Measurements from ENCODE around the gene OPN4. TPM values are rescaled to one million over a fixed set of nuclear protein-coding genes. Genes with fewer than 3 reads are reported as not detected.
A peak's percentile ranks its signal among the peaks of the same experiment; 100 is the strongest.

The OPN4 gene
- total and polyA plus RNA-seq, 2 of the 8 experiments (the other 6 are each of a cell fraction or from before 2014, with no cell fraction given): not detected

DNA sequence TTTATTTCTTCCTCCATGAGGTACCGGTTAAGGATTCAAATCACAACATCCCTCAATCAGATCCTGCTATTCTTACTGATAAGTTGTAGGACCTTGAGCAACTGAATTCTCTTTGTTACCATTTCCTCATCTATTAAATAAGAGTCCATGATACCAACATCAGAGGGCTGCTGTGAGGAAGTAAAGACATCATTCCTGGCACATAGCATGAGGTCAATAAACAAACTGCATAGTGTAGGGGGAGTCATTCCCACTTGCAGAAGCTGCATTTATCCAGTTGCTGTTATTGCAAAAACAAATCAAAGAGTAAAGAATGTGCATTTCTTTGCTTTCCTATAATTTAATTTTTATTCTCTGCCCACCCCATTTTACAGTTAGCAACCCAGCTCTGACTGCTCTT is 50.8 kb downstream of the OPN4 start:
- Histone ChIP-seq H4K8ac (ENCODE audit: extremely low read depth, insufficient read depth, low read length) (no peak overlapping the region), H3K4me2 (ENCODE audit: insufficient read depth in 1 of 2, low read depth in 2 of 2, low read length in 2 of 2) (no peak overlapping the region), H3K4ac (replicated peaks; ENCODE audit: insufficient read length, low read depth, low read length) (no peak overlapping the region), H2AK5ac (ENCODE audit: low read depth, low read length) (no peak overlapping the region), H3K36me3 (ENCODE audit: control insufficient read depth in 2 of 4, insufficient read depth in 4 of 4, low read length in 3 of 4) (no peaks in the 10 kb centered on the region), H3K23ac (ENCODE audit: insufficient read length) (no peak overlapping the region), H4K91ac (replicated peaks; ENCODE audit: insufficient read length, low read length) (no peak overlapping the region), H2AFZ (ENCODE audit: low read length) (no peak overlapping the region), H3K27me3 (replicated peaks in 1 of 4; ENCODE audit: control insufficient read depth in 3 of 4, extremely low read depth in 1 of 4, insufficient read depth in 3 of 4, low read length in 3 of 4) (no peaks in the 10 kb centered on the region), H2BK15ac (ENCODE audit: low read length) (no peak overlapping the region), H3K9ac (replicated peaks in 1 of 4; ENCODE audit: extremely low read depth in 1 of 4, low read depth in 3 of 4, low read length in 3 of 4) (no peak overlapping the region), H3K14ac (ENCODE audit: insufficient read length) (no peak overlapping the region), H2BK12ac (ENCODE audit: low read depth, low read length) (no peak overlapping the region), H3K9me3 (ENCODE audit: insufficient read depth in 2 of 2, low read depth in 1 of 2, low read length in 1 of 2) (no peaks in the 10 kb centered on the region), H3K23me2 (ENCODE audit: low read depth, low read length) (no peaks in the 10 kb centered on the region; the same call in 1 of the 2 replicates), H3K4me3 (ENCODE audit: extremely low read depth in 1 of 4, insufficient read depth in 2 of 4, low read depth in 3 of 4, low read length in 4 of 4) (no peak overlapping the region), H2BK5ac (ENCODE audit: low read depth, low read length) (no peak overlapping the region), H3K79me1 (ENCODE audit: low read depth, low read length) (no peaks in the 10 kb centered on the region), H4K5ac (ENCODE audit: insufficient read length, low read depth, low read length) (no peak overlapping the region), H3K4me1 (replicated peaks in 1 of 4; ENCODE audit: control insufficient read depth in 3 of 4, insufficient read depth in 4 of 4, low read length in 3 of 4) (peaks cover 0 to 10% (median 5%) of the 10 kb centered on the region in 4 experiments; a peak in 5 of 7 replicates), H2BK120ac (replicated peaks; ENCODE audit: low read depth, low read length) (no peak overlapping the region), H3K56ac (replicated peaks; ENCODE audit: insufficient read length, low read depth, low read length) (no peak overlapping the region), H4K20me1 (replicated peaks in 1 of 2; ENCODE audit: control insufficient read depth in 1 of 2, insufficient read depth in 2 of 2, low read length in 2 of 2) (no peaks in the 10 kb centered on the region), H3K18ac (ENCODE audit: extremely low read depth, low read length) (no peak overlapping the region), H3K79me2 (ENCODE audit: control insufficient read depth in 1 of 2, insufficient read depth in 2 of 2, low read length in 2 of 2) (no peaks in the 10 kb centered on the region), H2BK20ac (ENCODE audit: low read length) (0 out of 2 replicates have a peak overlapping the region, but pooled peaks have one; percentile 52), H3K27ac (ENCODE audit: low read depth, low read length) (no peak overlapping the region)
- TF ChIP-seq SIN3A (conservative IDR thresholded peaks at IDR 0.05 in 1 of 2, IDR thresholded peaks at IDR 0.05 in 1 of 2; ENCODE audit: low read depth in 1 of 2, low read length in 2 of 2) (no peak), CHD2 (IDR thresholded peaks at IDR 0.05; ENCODE audit: low read length) (no peak), CBX5 (IDR thresholded peaks at IDR 0.05; ENCODE audit: low read depth, low read length) (no peak), KDM1A (IDR thresholded peaks at IDR 0.05; ENCODE audit: borderline replicate concordance, low read length) (no peak)
- 100% methylated on average over 1 of the region's 1 CpG; no CpG with 5 or more reads in 1 of the 2 experiments for WGBS, 2 experiments (ENCODE audit: extremely low coverage in 1 of 2, insufficient coverage in 1 of 2, insufficient read length in 1 of 2, insufficient replicate concordance in 2 of 2, low coverage in 1 of 2, low lambda C conversion rate in 2 of 2, missing lambda C conversion rate in 1 of 2)
- POLR2A ChIA-PET (ENCODE audit: partially characterized antibody): interaction anchor here (1.5 kb wide), 1 partner anchor 51 kb away, joined by 8 read pairs; the partner anchor contains the start of gene BMPR1A
- no peak for FAIRE-seq
- no peak for DNase-seq (ENCODE audit: low read depth in 1 of 2, low spot score in 2 of 2)
- CTCF ChIA-PET (ENCODE audit: partially characterized antibody): interaction anchor here (1.0 to 9.3 kb wide), 4 partner anchors 11 to 233 kb away, joined by 3 to 59 read pairs (median 38); no protein-coding TSS in a partner anchor

Measured in H1 (cell line).